Ishikawa (cell line): ENCODE data around the gene CARD11.
A peak's percentile ranks its signal among the peaks of the same experiment; 100 is the strongest.

ENCODE experiments used
- CEBPB ChIP-seq: IDR thresholded peaks from 2 replicates; pipeline ENCODE4 v1.6.1; 2012
- CREB1 ChIP-seq: IDR thresholded peaks from 2 replicates; pipeline ENCODE4 v1.6.1; 2012; ENCODE audit warnings: low read depth
- EGR1 ChIP-seq: IDR thresholded peaks from 2 replicates; pipeline ENCODE4 v1.6.1; 2012
- EP300 ChIP-seq: IDR thresholded peaks from 2 replicates; pipeline ENCODE4 v1.6.1; 2012; ENCODE audit warnings: borderline replicate concordance
- FOXM1 ChIP-seq: IDR thresholded peaks from 2 replicates; pipeline ENCODE4 v1.6.1; 2012; ENCODE audit warnings: low read depth, borderline replicate concordance
- NFIC ChIP-seq: IDR thresholded peaks from 2 replicates; pipeline ENCODE4 v1.6.1; 2012
- RAD21 ChIP-seq: IDR thresholded peaks from 2 replicates; pipeline ENCODE4 v1.6.1; 2012; ENCODE audit warnings: low read depth
- TAF1 ChIP-seq: IDR thresholded peaks from 2 replicates; pipeline ENCODE4 v1.6.1; 2012; ENCODE audit warnings: low read depth, mild to moderate bottlenecking
- TCF12 ChIP-seq: IDR thresholded peaks from 2 replicates; pipeline ENCODE4 v1.6.1; 2012; ENCODE audit warnings: low read depth
- TEAD4 ChIP-seq: IDR thresholded peaks from 2 replicates; pipeline ENCODE4 v1.6.1; 2012
- YY1 ChIP-seq: IDR thresholded peaks from 2 replicates; pipeline ENCODE4 v1.6.1; 2012; ENCODE audit warnings: low read depth
- ZBTB7A ChIP-seq: IDR thresholded peaks from 2 replicates; pipeline ENCODE4 v1.6.1; 2012; ENCODE audit warnings: low read depth
- TF ChIP-seq, protein P1 (sequence below): IDR thresholded peaks from 2 replicates; pipeline ENCODE4 v1.6.1; 2012
- TF ChIP-seq, protein P2 (sequence below): IDR thresholded peaks from 2 replicates; pipeline ENCODE4 v1.6.1; 2012
- TF ChIP-seq, protein P3 (sequence below): IDR thresholded peaks from 2 replicates; pipeline ENCODE4 v1.6.1; 2012; ENCODE audit warnings: low read depth, mild to moderate bottlenecking

Gene CARD11

DNA sequence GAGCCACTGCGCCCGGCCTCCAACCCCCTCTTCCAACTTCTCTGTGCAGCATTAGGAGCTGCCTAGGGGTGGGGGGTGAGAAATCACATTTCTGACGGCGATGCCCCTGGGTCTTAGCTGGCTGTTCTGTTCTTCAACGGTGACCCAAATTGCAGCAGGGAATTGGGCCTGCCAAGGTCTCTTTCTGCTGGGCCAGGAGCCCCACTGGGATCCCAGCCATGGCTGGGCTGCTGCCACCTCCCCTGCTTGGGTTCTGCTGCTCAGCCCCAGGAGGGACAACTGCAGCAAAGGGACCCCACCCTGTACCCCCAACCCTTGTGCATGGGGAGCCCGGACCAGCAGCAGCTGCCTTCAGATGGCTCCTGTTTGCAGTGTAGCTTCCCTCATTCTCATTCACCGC is 155.9 kb downstream of the CARD11 start:
- TF ChIP-seq FOXM1 (no peak), EP300 (no peak), ZBTB7A (no peak), EGR1 (no peak)
- TF ChIP-seq, protein P1, sequence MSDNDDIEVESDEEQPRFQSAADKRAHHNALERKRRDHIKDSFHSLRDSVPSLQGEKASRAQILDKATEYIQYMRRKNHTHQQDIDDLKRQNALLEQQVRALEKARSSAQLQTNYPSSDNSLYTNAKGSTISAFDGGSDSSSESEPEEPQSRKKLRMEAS, result no peak
- TF ChIP-seq, protein P2, sequence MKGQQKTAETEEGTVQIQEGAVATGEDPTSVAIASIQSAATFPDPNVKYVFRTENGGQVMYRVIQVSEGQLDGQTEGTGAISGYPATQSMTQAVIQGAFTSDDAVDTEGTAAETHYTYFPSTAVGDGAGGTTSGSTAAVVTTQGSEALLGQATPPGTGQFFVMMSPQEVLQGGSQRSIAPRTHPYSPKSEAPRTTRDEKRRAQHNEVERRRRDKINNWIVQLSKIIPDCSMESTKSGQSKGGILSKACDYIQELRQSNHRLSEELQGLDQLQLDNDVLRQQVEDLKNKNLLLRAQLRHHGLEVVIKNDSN, result no peak

DNA sequence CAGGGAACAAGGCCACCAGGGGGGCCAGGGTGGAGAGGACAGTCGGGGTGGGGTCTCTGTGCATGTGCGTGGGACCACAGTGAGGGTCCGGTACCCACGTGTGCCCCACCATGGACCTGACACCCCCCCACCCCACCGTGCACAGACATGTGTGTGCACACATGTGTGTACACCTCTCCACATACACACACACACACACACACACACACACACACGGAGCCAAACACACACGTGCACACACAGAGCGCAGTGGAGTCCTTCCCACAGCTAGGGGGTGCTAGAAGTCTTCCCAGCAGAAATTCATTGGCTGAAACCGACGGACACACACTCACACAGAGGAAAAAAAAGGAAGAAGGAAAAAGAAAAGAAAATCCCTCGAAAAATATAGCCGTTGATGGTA is 156.8 kb downstream of the CARD11 start:
- TF ChIP-seq ZBTB7A, result no peak
- TF ChIP-seq, protein P3, sequence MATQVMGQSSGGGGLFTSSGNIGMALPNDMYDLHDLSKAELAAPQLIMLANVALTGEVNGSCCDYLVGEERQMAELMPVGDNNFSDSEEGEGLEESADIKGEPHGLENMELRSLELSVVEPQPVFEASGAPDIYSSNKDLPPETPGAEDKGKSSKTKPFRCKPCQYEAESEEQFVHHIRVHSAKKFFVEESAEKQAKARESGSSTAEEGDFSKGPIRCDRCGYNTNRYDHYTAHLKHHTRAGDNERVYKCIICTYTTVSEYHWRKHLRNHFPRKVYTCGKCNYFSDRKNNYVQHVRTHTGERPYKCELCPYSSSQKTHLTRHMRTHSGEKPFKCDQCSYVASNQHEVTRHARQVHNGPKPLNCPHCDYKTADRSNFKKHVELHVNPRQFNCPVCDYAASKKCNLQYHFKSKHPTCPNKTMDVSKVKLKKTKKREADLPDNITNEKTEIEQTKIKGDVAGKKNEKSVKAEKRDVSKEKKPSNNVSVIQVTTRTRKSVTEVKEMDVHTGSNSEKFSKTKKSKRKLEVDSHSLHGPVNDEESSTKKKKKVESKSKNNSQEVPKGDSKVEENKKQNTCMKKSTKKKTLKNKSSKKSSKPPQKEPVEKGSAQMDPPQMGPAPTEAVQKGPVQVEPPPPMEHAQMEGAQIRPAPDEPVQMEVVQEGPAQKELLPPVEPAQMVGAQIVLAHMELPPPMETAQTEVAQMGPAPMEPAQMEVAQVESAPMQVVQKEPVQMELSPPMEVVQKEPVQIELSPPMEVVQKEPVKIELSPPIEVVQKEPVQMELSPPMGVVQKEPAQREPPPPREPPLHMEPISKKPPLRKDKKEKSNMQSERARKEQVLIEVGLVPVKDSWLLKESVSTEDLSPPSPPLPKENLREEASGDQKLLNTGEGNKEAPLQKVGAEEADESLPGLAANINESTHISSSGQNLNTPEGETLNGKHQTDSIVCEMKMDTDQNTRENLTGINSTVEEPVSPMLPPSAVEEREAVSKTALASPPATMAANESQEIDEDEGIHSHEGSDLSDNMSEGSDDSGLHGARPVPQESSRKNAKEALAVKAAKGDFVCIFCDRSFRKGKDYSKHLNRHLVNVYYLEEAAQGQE, result no peak
- TF ChIP-seq YY1, result no peak
- TF ChIP-seq CEBPB, result no peak
- peak; percentile 93 for TF ChIP-seq RAD21
- TF ChIP-seq, protein P1, result peak; percentile 37; the same call in 1 of the 2 replicates
- TF ChIP-seq CREB1, result no peak
- no peak for TF ChIP-seq TAF1
- no peak for TF ChIP-seq EGR1
- TF ChIP-seq EP300, result no peak

DNA sequence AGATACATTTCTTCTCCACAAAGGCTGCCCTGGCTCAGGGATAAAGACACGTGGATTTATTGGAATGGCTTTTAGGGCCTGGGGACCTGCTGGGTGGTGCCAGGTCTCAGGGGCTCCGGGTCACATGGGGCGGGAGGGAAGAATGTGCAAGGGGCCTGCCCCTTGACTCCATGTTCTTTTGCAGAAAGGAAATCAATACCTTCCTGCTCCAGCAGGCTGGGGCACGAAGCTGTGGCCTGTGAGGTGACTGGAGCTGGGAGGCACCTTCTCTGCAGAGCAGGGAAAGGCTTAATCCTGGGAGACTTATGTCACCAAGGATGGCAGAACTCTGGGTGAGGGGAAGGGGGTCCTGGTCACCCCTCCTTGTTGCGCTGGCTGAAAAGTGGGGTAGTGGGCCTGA is 157.3 kb downstream of the CARD11 start:
- TF ChIP-seq EP300 (no peak), TCF12 (no peak), TAF1 (no peak), RAD21 (no peak), YY1 (no peak), ZBTB7A (no peak), FOXM1 (no peak), TEAD4 (no peak)
- TF ChIP-seq, protein P3, result no peak
- TF ChIP-seq, protein P2, result no peak

DNA sequence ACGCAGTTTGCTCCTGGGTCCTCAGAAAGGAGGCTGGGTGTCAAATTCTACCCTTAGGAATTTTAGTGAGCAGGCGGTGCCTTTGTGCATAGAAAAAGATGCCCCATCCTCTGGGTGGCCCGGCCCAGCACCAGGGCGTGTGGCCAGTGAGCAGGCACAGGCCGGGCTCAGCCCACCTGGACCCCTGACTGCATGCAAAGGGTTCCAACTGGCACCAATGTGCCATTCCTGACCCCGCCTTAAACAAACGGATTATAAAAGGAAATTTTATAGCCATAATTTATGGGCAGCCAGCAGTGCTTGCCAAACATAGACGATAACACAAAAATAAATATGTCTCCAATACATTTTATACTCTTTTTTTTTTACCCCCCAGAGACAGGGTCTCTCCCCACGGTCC is 159.5 kb downstream of the CARD11 start:
- TF ChIP-seq, protein P2, result no peak
- TF ChIP-seq EGR1 (no peak), EP300 (no peak), RAD21 (no peak), CEBPB (no peak), TCF12 (no peak), YY1 (no peak), TEAD4 (no peak), NFIC (no peak), FOXM1 (no peak), ZBTB7A (no peak), CREB1 (no peak), TAF1 (no peak)
- TF ChIP-seq, protein P1, result no peak
- TF ChIP-seq, protein P3, result no peak
